Activated CD4-positive, alpha-beta T cell treated with anti-CD3 and anti-CD28 coated beads, Interleukin-2, amount 50 U/mL, for 24 hours (primary cell): ENCODE results near the gene UGT1A10.
"Not testable (repeated sequence)": the region's sequence is repeated elsewhere in the genome, so short reads cannot be mapped to it uniquely, and the experiment has no call there.

Experiments used
- DNase-seq, 2 donors: peaks; one replicate each; pipeline ENCODE4 v3.0.0-alpha.2; 2020; ENCODE audit warnings: low read depth in 1 of 2, low spot score in 1 of 2

Gene UGT1A10

DNA sequence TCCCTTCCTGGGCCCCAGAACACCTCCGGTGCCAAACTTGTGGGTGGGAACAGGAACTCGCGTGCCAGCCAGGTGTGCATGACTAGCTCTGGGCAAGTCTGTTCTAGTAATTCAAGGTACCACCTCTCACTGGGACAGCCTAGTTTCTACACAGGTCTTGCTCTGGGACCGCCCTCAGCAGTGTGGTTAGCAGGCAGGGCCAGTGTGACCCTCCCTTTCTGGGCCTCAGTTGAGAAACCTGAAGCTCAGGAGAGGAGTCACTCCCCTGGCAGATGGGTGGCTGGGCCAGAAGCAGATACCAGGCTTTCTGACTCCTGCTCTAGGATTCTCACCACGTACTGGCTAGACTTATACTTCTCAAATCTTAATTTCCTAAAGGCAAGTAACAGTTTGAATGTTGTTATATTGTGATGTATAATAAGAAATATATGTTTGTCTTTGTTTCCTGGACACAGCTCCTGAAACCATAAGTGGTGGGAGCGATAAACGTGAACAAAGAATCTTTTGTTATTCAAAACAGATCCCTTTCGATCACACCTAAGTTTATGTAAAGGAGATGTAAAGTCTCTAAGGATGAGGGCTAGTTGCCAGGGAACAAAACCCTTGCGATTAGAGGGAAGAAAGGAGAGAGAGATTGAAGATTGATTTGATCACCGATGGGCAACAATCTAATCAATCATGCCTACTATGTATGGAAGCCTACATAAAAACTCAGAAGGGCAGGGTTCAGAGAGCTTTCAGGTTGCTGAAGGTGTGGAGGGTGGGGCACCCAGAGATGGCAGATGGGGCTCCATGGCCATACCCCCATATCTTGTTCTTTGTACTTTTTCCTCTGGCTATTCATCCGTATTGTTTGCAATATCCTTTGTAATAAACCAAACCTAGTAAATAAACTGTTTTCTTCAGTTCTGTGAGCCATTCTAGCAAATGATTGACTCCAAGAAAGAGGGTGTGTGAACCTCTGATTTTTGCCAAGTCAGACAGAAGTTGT is 55.5 kb downstream of the UGT1A10 start:
- no peak for DNase-seq

DNA sequence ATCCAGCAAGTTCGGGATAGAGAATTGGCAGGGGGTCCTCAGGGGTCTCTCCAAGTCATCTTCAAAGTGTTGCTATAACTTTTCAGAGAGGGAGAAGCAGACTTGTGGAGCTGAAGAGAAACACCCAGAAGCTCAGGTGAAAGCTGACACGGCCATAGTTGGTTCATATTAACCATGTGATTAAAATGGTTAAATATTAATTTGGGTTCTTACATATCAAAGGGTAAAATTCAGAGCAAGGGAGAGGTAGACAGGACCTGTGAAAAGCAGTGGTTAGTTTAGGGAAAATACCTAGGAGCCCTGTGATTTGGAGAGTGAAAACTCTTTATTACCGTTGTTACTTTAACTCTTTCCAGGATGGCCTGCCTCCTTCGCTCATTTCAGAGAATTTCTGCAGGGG is 56.4 kb downstream of the UGT1A10 start, which contains the start of gene UGT1A6:
Gene UGT1A6, plus strand, starts transcription at position 243 of the 400 bp plus-strand sequence. Its CDS starts 115 bp downstream, at position 358.
- no peak for DNase-seq

DNA sequence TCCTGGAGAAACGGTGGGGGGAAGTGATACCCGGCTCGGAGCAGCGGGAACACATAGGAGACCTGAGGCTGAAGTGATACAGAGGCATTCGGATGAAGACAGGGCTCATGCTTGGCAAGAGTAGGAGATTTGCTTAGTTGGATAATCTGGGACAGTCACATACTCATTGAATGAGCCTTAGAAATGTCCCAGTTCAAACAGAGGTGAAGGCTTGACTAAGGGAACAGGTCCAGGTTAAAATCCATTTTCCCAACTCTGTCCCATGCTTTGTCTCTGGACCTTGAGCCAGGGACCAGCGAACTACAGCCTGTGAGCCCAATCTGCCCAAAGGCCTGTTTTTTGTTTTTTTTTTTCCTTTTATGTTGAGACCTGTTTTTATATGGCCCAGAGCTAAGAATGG is 57.7 kb downstream of the UGT1A10 start:
- no peak for DNase-seq

GRCh38 chr2:233698740-233699139 is 62.5 kb downstream of the UGT1A10 start:
- DNase-seq: no peak

DNA sequence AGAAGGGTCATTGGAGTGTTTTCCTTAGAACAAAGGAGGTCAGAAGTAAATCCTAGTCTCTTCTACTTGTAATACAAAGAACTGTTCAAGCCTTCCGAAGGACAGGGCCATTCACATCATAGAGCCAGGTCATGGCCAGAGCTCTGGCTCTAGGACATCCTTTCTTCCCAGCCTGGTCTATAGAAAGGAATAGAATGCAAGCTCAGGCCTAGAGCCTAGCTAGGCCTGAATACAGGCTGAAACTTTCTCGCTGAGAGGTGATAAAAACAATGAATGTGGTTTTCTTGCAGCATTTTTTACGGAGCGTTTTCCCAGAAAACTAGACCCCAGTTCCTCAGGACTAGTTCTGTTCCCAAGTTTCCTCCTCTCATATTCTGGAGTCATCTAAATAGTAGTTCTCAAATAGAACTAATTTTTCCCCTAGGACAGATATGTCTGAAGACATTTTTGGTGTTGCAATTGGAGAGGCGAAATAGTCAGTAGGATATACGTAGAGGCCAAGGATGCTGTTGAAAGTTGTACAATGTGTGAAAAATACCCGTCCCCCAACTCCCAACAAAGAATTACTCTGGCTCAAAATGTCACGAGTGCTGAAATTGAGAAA is 63.3 kb downstream of the UGT1A10 start:
- no peak for DNase-seq

DNA sequence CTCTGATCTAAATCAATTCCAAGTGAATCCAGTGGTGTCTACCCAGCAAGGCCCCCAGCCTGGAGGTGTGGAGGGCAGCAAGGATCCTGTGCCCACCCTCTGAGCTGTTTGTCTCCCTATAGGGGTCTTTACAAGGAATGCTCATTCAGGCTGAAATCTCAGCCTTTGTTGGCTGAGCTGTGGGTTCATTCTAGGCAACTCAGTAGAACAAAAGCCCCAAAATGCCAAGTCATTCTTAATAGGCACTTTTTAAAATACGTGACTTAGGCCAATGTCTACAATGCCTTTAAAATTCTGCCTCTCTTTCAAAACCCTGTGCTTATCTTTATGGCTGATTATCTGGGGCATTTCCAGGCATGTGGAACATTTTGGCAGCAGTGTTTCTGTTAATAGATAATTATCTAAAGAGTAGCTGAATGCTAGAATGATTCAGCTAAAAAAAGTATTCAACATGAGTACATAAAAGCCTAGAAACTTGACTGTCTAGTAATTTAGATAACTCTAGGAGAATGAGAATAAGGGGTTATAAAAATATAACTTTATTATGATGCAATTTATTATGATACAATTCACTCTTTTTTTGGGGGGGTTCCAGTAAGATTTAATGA is 63.9 kb downstream of the UGT1A10 start:
- DNase-seq: no peak

- DNase-seq: not testable (repeated sequence)
These were observed 64.6 kb downstream of the UGT1A10 start for GRCh38 chr2:233700842-233701241.

- DNase-seq: no peak
These were observed 66.0 kb downstream of the UGT1A10 start for GRCh38 chr2:233702238-233702637.

DNA sequence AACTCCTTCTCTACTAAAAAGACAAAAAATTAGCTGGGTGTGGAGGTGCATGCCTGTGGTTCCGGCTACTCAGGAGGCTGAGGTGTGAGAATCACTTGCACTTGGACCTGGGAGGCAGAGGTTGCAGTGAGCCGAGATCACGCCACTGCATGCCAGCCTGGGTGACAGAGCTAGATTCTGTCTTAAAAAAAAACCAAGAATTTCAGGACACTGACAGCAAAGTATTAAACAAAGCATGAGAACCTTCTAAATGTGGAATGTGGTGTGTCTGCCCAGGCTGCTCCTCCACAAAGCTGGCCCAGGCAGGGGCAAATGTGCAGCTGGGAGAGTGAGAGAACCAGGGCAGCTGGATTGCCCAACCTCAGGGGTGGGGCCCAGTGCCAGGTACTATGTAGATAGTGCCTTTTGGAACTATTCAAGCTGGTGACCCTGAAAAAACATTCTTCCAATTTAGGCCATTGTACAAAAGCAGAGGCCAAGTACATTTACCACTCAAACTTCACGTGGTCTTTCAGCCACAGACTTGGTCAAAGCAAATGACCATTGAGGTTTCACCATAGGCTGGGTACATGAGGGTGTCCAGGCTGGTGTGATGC is 69.8 kb downstream of the UGT1A10 start:
- no peak for DNase-seq

GRCh38 chr2:233706720-233707119 is 70.5 kb downstream of the UGT1A10 start:
- no peak for DNase-seq

DNA sequence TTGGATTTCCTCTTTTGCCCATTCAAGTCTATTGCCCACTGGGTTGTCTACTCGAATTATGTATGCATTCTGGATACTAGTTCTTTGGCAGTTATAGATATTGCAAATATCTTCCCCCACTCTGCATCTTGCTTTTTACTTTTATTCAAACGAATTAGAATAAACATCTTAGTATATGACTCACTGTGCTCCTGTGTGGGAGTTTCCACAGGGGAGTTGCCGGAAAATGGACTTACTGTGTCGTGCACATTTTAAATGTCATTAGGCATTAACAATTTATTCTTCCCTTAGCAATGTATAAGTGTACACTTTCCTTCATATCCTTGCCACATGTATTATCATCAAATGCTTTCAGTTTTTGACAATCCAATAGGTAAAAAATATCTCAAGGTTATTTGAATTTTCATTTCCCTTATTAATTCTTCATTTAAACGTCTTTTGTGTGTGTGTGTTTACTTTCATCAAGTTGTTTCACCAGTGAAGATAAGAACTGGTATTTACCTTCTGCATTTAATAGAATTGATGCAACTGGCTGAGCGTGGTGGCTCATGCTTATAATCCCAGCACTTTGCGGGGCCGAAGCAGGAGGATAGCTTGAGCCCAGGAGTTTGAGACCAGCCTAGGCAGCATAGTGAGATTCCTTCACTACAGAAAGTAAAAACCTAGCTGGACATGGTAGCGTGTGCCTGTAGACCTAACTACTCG is 71.8 kb downstream of the UGT1A10 start:
- no peak for DNase-seq

DNA sequence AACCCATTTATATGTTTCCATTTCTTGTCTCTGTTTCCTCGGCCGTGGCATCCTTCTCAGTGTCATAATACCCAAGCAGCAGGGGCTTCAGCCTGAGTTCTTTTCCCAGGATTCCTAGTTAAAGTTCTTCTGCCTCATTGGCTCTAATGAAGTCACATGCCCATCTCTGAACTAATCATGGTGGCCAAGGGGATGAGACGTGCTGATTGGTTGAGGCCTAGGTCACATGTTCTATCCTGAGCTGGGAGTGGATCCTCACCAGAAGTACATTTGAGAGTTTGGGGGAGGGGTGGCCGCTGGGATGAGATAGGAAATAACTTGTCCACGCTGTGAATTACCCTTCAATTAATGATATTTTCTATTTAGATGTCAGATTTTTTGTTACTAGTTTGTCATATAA is 72.7 kb downstream of the UGT1A10 start:
- no peak for DNase-seq

DNA sequence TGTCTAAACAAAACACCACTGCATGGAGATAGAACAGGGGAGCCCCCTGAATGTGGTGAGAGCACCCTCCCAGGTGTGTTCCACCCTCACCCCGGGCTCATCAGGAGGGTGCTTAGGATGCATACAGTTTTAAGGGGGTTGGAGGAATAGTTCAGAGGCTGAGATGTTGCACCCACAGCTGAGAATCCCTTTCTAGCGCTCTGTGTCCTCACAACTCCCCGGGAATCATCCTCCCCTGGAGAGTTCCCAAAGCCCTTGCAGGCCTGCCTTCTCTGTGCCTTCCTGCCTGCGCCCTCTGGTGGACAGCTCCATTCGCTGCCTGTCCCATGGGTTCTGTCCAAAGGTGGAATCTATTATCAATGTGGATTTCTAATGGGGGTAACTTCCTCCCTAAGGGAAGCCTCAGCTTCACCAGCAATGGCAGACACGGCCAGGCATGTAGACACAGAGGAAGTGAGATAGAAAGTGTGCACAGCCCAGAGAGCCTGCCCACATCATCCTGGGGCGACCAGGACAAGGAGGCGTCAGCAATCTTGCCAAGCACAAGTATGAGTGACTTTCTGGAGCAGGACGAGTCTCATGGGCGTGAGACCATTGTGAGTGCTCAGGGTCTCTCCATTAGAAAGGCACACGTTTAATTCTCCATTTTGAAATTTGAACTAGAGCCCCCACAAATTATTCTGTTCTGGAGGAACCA is 75.2 kb downstream of the UGT1A10 start:
- peak; percentile 39 to 54 for DNase-seq

DNA sequence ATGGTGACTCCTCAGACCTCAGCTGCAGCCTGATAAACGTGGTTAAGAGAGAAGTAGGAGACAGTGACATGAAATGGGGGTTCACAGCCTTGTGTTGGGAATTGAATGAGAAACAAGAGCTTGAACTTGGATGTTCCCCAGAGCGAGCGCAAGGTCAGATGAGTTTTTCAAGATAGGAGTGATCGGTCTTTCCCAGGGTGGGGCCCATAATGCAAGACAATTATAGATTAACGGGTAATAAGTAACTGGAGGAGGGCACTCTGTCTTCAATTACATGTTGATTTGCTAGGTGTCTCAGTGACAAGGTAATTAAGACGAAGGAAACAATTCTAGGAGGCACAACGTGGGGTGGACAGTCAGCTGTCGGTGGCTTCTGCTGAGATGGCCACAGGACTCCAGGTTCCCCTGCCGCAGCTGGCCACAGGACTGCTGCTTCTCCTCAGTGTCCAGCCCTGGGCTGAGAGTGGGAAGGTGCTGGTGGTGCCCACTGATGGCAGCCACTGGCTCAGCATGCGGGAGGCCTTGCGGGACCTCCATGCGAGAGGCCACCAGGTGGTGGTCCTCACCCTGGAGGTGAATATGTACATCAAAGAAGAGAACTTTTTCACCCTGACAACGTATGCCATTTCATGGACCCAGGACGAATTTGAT is 76.5 kb downstream of the UGT1A10 start, which contains the start of gene UGT1A5:
Gene UGT1A5, plus strand, starts transcription at position 297 of the 651 bp plus-strand sequence. Its CDS starts 85 bp downstream, at position 382.
- no peak for DNase-seq

DNA sequence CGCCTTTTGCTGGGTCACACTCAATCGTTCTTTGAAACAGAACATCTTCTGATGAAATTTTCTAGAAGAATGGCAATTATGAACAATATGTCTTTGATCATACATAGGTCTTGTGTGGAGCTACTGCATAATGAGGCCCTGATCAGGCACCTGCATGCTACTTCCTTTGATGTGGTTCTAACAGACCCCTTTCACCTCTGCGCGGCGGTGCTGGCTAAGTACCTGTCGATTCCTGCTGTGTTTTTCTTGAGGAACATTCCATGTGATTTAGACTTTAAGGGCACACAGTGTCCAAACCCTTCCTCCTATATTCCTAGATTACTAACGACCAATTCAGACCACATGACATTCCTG is 77.0 kb downstream of the UGT1A10 start:
- no peak for DNase-seq

GRCh38 chr2:233714121-233714520 is 77.9 kb downstream of the UGT1A10 start:
- no peak for DNase-seq

DNA sequence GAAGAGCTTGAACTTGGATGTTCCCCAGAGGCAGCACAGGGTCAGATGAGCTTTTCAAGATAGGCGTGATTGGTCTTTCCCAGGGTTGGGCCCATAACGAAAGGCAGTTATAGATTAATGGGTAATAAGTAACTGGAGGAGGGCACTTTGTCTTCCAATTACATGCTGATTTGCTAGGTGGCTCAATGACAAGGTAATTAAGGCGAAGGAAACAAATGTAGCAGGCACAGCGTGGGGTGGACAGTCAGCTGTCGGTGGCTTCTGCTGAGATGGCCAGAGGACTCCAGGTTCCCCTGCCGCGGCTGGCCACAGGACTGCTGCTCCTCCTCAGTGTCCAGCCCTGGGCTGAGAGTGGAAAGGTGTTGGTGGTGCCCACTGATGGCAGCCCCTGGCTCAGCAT is 82.3 kb downstream of the UGT1A10 start, which contains the start of gene UGT1A4:
Gene UGT1A4, plus strand, starts transcription at position 185 of the 400 bp plus-strand sequence. Its CDS starts 85 bp downstream, at position 270.
- no peak for DNase-seq

- DNase-seq: no peak
These were observed 92.6 kb downstream of the UGT1A10 start, which contains the start of gene UGT1A3 for GRCh38 chr2:233728723-233729301. UGT1A3 (plus strand) TSS chr2:233729042; CDS start chr2:233729127, 85 bp downstream.
